Endothelial cell of umbilical vein (primary cell): Measurements from ENCODE around the gene CAMTA1. TPM values are rescaled to one million over a fixed set of nuclear protein-coding genes. Genes with fewer than 3 reads are reported as not detected.

Source experiments
- BruUV-seq: library from RNA; stranded (reverse); fragments of 400-500 nt; replicated peaks from 2 replicates; lab custom pipeline; 2021; lab: Mats Ljungman, UMichigan
- CTCF ChIA-PET: fragments of 300-600, 350-600 bp; sonication (Branson Sonifier 250); formaldehyde crosslinking; loops from one replicate; lab custom pipeline; 2021; ENCODE audit warnings: antibody characterized with exemption, inconsistent platforms; lab: Charles Lee
- POLR2A ChIA-PET: fragments of 300-600, 350-600 bp; sonication (Branson Sonifier 250); formaldehyde crosslinking; loops from one replicate; lab custom pipeline; 2021; ENCODE audit warnings: antibody characterized with exemption, inconsistent platforms; lab: Charles Lee
- DNase-seq: peaks from one replicate; pipeline ENCODE4 v3.0.0-alpha.2; 2011; ENCODE audit warnings: low read depth, low spot score
- FAIRE-seq: peaks from 2 replicates; lab custom pipeline; 2011; peaks lifted over from hg19 to GRCh38; lab: Jason Lieb, UNC
- H2AFZ ChIP-seq: 2 replicates; pipeline ENCODE4 v1.6.0; 2012; ENCODE audit warnings: low read depth, low read length, control low read depth, inconsistent platforms
- H3K27ac ChIP-seq: 2 replicates; pipeline ENCODE4 v1.5.1; 2011; ENCODE audit warnings: low read depth, mild to moderate bottlenecking, control low read depth, low read length, moderate library complexity; ENCODE audit not compliant: insufficient read depth
- H3K27me3 ChIP-seq, 2 experiments: 2 replicates each; pipeline versions ENCODE4 v1.6.0 to v1.6.1; 2011; ENCODE audit warnings: low read length in 2 of 2, mixed read lengths in 1 of 2; ENCODE audit not compliant: control insufficient read depth in 2 of 2, insufficient read depth in 2 of 2
- H3K36me3 ChIP-seq, 2 experiments: 2 replicates in 1 of 2; 3 replicates in 1 of 2; pipeline ENCODE4 v1.5.1; 2011; ENCODE audit warnings: low read length in 2 of 2, mild to moderate bottlenecking in 1 of 2, moderate library complexity in 1 of 2; ENCODE audit not compliant: control insufficient read depth in 2 of 2, insufficient read depth in 2 of 2; ENCODE audit errors: extremely low read depth in 1 of 2
- H3K4me1 ChIP-seq: 3 replicates; pipeline ENCODE4 v1.5.1; 2011; ENCODE audit warnings: mild to moderate bottlenecking, low read length; ENCODE audit not compliant: control insufficient read depth, insufficient read depth; ENCODE audit errors: extremely low read depth
- H3K4me2 ChIP-seq: 2 replicates; pipeline ENCODE4 v1.6.1; 2011; ENCODE audit warnings: low read length, control low read depth, mixed read lengths; ENCODE audit not compliant: insufficient read depth
- H3K4me3 ChIP-seq, 3 experiments: fragments of 200-600 bp in 1 of 3; sonication (generic), shearing (Covaris generic) in 1 of 3; replicated peaks in 1 of 3; 2 replicates each; pipeline ENCODE4 v1.5.1; 2011 to 2016; ENCODE audit warnings: control low read depth in 3 of 3, low read length in 3 of 3, mild to moderate bottlenecking in 2 of 3, inconsistent platforms in 1 of 3, low read depth in 1 of 3, moderate library complexity in 1 of 3; ENCODE audit not compliant: insufficient read depth in 1 of 3
- H3K79me2 ChIP-seq: 2 replicates; pipeline ENCODE4 v1.6.0; 2012; ENCODE audit warnings: low read length, inconsistent platforms; ENCODE audit not compliant: control insufficient read depth, insufficient read depth
- H3K9ac ChIP-seq: replicated peaks from 2 replicates; pipeline ENCODE3; 2011; ENCODE audit warnings: low read length, control low read depth; ENCODE audit not compliant: insufficient read depth; ENCODE audit errors: extremely low read depth
- H3K9me1 ChIP-seq: replicated peaks from 3 replicates; pipeline ENCODE4 v1.6.0; 2011; ENCODE audit warnings: mild to moderate bottlenecking, low read length; ENCODE audit not compliant: control insufficient read depth, insufficient read depth; ENCODE audit errors: extremely low read depth
- H3K9me3 ChIP-seq: replicated peaks from 2 replicates; pipeline ENCODE4 v1.5.1; 2012; ENCODE audit warnings: low read length, inconsistent platforms; ENCODE audit not compliant: control insufficient read depth, insufficient read depth
- H4K20me1 ChIP-seq: replicated peaks from 2 replicates; pipeline ENCODE3; 2011; ENCODE audit warnings: mild to moderate bottlenecking, low read length; ENCODE audit not compliant: control insufficient read depth, insufficient read depth; ENCODE audit errors: extremely low read depth
- EZH2 ChIP-seq: IDR thresholded peaks from 2 replicates; pipeline ENCODE4 v1.6.1; 2012; ENCODE audit warnings: borderline replicate concordance, low read depth, mild to moderate bottlenecking, moderate library complexity, low read length, inconsistent platforms; ENCODE audit not compliant: severe bottlenecking
- FOS ChIP-seq: IDR thresholded peaks from 2 replicates; pipeline ENCODE4 v1.6.1; 2011; ENCODE audit warnings: mild to moderate bottlenecking, low read length, moderate library complexity, borderline replicate concordance; ENCODE audit not compliant: insufficient read depth
- GATA2 ChIP-seq: IDR thresholded peaks from 2 replicates; pipeline ENCODE4 v1.7.0; 2011; ENCODE audit warnings: low read depth, mild to moderate bottlenecking, moderate library complexity, mixed read lengths, low read length; ENCODE audit not compliant: insufficient read length, insufficient read depth
- JUN ChIP-seq: IDR thresholded peaks from 2 replicates; pipeline ENCODE4 v1.6.1; 2011; ENCODE audit warnings: borderline replicate concordance, low read depth; ENCODE audit not compliant: insufficient read length, insufficient read depth
- MYC ChIP-seq: IDR thresholded peaks from one replicate; pipeline ENCODE4 v1.6.1; 2011; ENCODE audit warnings: mild to moderate bottlenecking, low read depth, low read length
- POLR2A ChIP-seq: IDR thresholded peaks from 2 replicates; pipeline ENCODE4 v1.6.1; 2012; ENCODE audit warnings: low read depth, mild to moderate bottlenecking, control low read depth, low read length
- POLR2AphosphoS5 ChIP-seq: IDR thresholded peaks from 2 replicates; pipeline ENCODE4 v1.6.1; 2012; ENCODE audit warnings: low read depth, mild to moderate bottlenecking, control low read depth, low read length, moderate library complexity; ENCODE audit not compliant: insufficient read depth
- dilution Hi-C: fragments of 300-500 bp; cut with MboI; formaldehyde crosslinking; loops from one replicate; pipeline ENCODE4 v1.15.0; 2019; ENCODE audit warnings: low sequenced_read_pairs; ENCODE audit not compliant: extremely low pct_ligation_motif_present
- intact Hi-C: fragments of 100-400 bp; cut with micrococcal nuclease; formaldehyde crosslinking; loops from one replicate; pipeline ENCODE4 v1.10.0; 2022
- polyA plus RNA-seq, 4 experiments: library from polyadenylated mRNA; depleted of rRNA in 3 of 4; stranded (reverse) in 3 of 4; unstranded in 1 of 4; fragments of >200 nt; gene quantifications; 2 replicates each; pipeline versions ENCODE4 v1.2.1 to v1.2.3, GENCODE V29; 2011 to 2012; ENCODE audit warnings: missing spikeins in 1 of 4
- total RNA-seq: library from RNA; stranded (reverse); gene quantifications from 2 replicates; pipeline ENCODE4 v1.2.3, GENCODE V29; 2021
- TF ChIP-seq, protein P1 (sequence below): IDR thresholded peaks from 2 replicates; pipeline ENCODE4 v1.6.1; 2011; ENCODE audit not compliant: insufficient read depth, insufficient read length
- TF ChIP-seq, protein P2 (sequence below), 2 donors: IDR thresholded peaks; 1 replicate in 1 of 2; 2 replicates in 1 of 2; pipeline ENCODE4 v1.5.1; 2011; ENCODE audit warnings: low read length in 2 of 2, mild to moderate bottlenecking in 2 of 2, moderate library complexity in 2 of 2, control low read depth in 1 of 2, inconsistent platforms in 1 of 2, low read depth in 1 of 2; ENCODE audit not compliant: insufficient read depth in 1 of 2; ENCODE audit errors: extremely low read depth in 1 of 2

The CAMTA1 gene
- total and polyA plus RNA-seq, 2 donors (not counting 3 experiments of a cell fraction or from before 2014, with no cell fraction given) = 50.8 to 92.7 TPM

DNA sequence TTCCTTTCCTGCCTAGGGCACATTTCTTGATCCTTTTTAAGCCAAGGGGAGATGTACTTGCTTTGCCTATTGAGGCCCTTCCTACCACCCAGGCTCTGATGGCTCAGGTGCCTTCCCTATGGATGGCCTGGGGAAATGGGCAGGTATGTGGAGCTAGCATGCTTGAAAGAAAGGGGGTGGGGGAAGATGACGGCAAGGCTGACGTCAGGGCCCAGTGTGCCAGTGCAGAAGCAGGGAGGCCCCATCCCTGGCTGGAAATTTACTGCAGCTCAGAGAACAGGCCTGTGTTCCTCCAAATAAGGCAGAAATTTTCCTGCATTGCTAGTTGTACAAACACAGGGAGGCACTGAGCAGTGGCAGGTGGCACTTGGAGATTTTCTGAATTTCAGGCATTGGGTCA is 532.6 kb downstream of the CAMTA1 start:
- H3K4me1 ChIP-seq = no peaks in the 10 kb centered on the region
- H3K9me3 ChIP-seq = no peaks in the 10 kb centered on the region
- H3K9me1 ChIP-seq = no peaks in the 10 kb centered on the region
- H4K20me1 ChIP-seq = no peaks in the 10 kb centered on the region
- H3K79me2 ChIP-seq = no peaks in the 10 kb centered on the region
- no peak overlapping the region for H3K4me2 ChIP-seq
- no peak overlapping the region for H3K4me3 ChIP-seq
- intact Hi-C loops (no loop called here), dilution Hi-C loops (no loop called here)
- ChIA-PET CTCF (interaction anchor here (0.7 kb wide), 1 partner anchor 18 kb away, joined by 3 read pairs; no protein-coding TSS in a partner anchor), POLR2A (no interaction called here)
- no peaks in the 10 kb centered on the region for H3K36me3 ChIP-seq
- no peak overlapping the region for H3K27ac ChIP-seq
- no peak for DNase-seq
- no TSS peak for BruUV-seq
- H3K27me3 ChIP-seq = no peaks in the 10 kb centered on the region
- H3K9ac ChIP-seq = no peak overlapping the region
- no peak for FAIRE-seq
- no peak overlapping the region for H2AFZ ChIP-seq
- TF ChIP-seq, protein P1, sequence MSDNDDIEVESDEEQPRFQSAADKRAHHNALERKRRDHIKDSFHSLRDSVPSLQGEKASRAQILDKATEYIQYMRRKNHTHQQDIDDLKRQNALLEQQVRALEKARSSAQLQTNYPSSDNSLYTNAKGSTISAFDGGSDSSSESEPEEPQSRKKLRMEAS = no peak
- no peak for TF ChIP-seq POLR2A
- TF ChIP-seq, protein P2, sequence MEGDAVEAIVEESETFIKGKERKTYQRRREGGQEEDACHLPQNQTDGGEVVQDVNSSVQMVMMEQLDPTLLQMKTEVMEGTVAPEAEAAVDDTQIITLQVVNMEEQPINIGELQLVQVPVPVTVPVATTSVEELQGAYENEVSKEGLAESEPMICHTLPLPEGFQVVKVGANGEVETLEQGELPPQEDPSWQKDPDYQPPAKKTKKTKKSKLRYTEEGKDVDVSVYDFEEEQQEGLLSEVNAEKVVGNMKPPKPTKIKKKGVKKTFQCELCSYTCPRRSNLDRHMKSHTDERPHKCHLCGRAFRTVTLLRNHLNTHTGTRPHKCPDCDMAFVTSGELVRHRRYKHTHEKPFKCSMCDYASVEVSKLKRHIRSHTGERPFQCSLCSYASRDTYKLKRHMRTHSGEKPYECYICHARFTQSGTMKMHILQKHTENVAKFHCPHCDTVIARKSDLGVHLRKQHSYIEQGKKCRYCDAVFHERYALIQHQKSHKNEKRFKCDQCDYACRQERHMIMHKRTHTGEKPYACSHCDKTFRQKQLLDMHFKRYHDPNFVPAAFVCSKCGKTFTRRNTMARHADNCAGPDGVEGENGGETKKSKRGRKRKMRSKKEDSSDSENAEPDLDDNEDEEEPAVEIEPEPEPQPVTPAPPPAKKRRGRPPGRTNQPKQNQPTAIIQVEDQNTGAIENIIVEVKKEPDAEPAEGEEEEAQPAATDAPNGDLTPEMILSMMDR (IDR thresholded peaks at IDR 0.05; ENCODE audit: extremely low read depth in 1 of 2, insufficient read depth in 1 of 2, low read depth in 1 of 2, low read length in 2 of 2) = no peak
- TF ChIP-seq JUN = no peak
- no peak for TF ChIP-seq FOS
- TF ChIP-seq POLR2AphosphoS5 = no peak

DNA sequence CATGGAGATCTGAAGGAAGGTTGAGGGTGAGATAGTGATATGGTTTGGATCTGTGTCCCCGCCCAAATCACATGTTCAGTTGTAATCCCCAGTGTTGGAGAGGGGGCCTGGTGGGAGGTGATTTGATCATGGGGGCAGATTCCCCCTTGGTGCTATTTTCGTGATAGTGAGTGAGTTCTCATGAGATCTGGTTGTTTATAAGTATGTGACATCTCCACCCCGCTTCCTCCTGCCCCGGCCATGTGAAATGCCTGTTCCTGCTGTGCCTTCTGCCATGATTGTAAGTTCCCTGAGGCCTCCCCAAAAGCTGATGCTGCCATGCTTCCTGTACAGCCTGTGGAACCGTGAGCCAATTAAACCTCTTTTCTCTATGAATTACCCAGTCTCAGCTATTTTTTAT is 533.9 kb downstream of the CAMTA1 start:
- H3K4me1 ChIP-seq = no peaks in the 10 kb centered on the region
- POLR2A ChIA-PET = no interaction called here
- TF ChIP-seq JUN (no peak), POLR2A (no peak), MYC (no peak), GATA2 (no peak), POLR2AphosphoS5 (no peak), EZH2 (no peak), FOS (no peak)
- TF ChIP-seq, protein P1 = no peak
- TF ChIP-seq, protein P2 (IDR thresholded peaks at IDR 0.05; ENCODE audit: extremely low read depth in 1 of 2, insufficient read depth in 1 of 2, low read depth in 1 of 2, low read length in 2 of 2) = no peak
- H3K4me2 ChIP-seq = no peak overlapping the region
- H3K9me1 ChIP-seq = no peaks in the 10 kb centered on the region
- H3K79me2 ChIP-seq = no peaks in the 10 kb centered on the region
- no peaks in the 10 kb centered on the region for H3K9me3 ChIP-seq
- no peaks in the 10 kb centered on the region for H3K27me3 ChIP-seq
- dilution Hi-C loops (no loop called here), intact Hi-C loops (no loop called here)
- no peak overlapping the region for H3K27ac ChIP-seq
- no peaks in the 10 kb centered on the region for H3K36me3 ChIP-seq
- no peak overlapping the region for H2AFZ ChIP-seq
- no TSS peak for BruUV-seq
- no peaks in the 10 kb centered on the region for H4K20me1 ChIP-seq
- FAIRE-seq = no peak
- no peak for DNase-seq
- H3K4me3 ChIP-seq = no peak overlapping the region
- H3K9ac ChIP-seq = no peak overlapping the region
- CTCF ChIA-PET = interaction anchor here (1.6 to 1.7 kb wide), 2 partner anchors 9 to 15 kb away, joined by 4 read pairs; no protein-coding TSS in a partner anchor
